Right ventricle myocardium inferior (tissue), 1 donor: ENCODE measurements around the gene ACVR2A. TPM values are rescaled to one million over a fixed set of nuclear protein-coding genes. Genes with fewer than 3 reads are reported as not detected.

Experiments used
- ATAC-seq: fragments of 200-7000 bp; cut with Tn5 transposase; one replicate; pipeline ENCODE4 v1.9.1; 2020; ENCODE audit warnings: mild to moderate bottlenecking, moderate library complexity
- DNase-seq: peaks from one replicate; pipeline ENCODE4 v3.0.0; 2021; ENCODE audit errors: missing footprints
- intact Hi-C: fragments of 100-400 bp; cut with DNase I; formaldehyde crosslinking; loops from one replicate; pipeline ENCODE4 v1.11.0; 2022
- total RNA-seq: library from RNA; stranded (reverse); fragmentation: NEBNext Ultra II Directional; extraction: Animal tissue kit (Norgen Biotek cat#: 25700); gene quantifications from one replicate; pipeline ENCODE4 v1.2.1, GENCODE V29; 2021
- donor health status: DM: no; HTN: yes; CAD: no; lungs with severe emphysema.

ACVR2A gene
- total RNA-seq, 1 donor from 2014 or later = 11.7 TPM

DNA sequence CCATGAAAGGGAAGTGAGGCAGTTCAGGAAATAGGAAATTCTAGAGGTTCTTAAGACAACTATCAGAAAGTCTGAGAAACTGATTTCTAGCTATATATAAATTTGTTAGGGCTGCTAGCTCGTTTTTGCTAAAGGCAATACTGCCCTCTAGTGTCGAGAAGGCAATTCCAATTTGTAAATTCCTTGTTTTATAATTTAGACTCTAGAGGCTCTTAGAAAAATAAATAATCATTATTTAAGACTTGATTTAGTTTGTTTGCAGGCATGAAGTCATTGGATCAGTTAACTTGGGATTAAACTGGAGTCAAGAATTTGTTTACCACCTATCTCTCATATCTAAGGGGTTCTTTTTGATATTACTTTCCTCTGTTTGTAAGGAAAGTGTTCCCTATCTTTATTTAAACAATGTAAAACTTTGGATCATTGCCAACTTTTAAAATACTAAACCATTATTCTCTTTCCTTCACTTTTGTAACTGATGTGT lies 66.2 kb downstream of the ACVR2A start:
- ATAC-seq (no peak), DNase-seq (no peak)
- intact Hi-C loops = loop anchor here (2.0 to 10.0 kb wide), 4 partner anchors 66 to 1176 kb away; partner anchors contain the start of gene ACVR2A

DNA sequence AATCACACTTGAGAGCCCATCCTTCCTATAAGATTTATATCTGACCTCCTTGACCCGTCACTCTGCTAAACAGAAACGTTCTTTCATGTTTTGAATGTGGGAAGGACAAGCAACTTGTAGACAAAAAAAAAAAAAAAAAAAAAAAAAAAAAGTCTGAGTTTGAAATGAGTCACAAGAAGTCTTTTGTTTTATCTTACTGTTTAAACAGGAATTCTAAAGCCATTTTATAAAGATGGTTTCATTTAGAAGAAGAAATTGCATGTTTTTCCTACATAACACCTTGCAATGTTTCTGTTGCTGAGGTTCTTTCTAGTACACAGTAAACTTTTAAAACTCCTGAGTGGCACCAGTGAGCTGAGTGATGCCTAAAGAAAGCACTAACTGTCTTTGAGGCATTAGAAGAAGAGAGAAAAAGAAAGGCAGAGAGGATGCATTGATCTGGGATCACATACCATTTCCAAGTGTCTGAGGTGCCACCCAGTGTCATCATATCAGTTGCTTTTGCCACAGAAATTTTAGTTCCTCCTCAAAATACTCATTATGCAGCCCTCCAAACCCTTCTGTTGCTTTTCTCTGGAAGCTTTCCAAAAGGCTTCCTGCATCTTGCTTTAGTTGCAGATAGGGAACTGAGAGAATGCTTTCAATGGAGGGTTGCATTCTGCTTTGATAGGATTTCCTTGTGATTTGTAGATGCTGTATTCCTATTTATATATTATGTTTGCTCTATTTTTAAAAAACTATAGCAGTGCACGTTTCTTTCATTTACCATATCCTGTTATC lies 69.1 kb downstream of the ACVR2A start:
- DNase-seq (no peak), ATAC-seq (no peak)
- intact Hi-C loops = loop anchor here (10.0 kb wide), 3 partner anchors 69 to 1179 kb away; partner anchors contain the start of gene ACVR2A

DNA sequence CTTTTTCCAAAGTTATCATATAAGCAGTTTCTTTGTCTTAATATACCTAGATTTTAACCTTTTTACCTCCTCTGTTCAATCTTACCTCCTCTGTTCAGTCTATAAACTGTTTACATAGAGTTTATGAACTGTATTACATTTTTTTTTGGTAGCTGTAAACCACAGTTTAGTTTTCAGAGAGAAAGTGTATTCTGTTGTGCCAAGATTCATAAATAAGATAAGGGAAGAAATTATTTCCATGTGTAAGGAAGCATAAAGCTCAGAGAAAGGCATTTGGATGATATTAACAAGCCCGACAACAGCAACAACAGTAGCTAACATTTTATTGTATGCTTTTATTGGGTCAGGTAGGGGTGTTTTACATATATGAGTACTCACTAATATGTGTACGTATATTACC lies 71.2 kb downstream of the ACVR2A start:
- no peak for ATAC-seq
- DNase-seq = no peak
- intact Hi-C loops = loop anchor here (10.0 kb wide), 3 partner anchors 71 to 1181 kb away; partner anchors contain the start of gene ACVR2A

DNA sequence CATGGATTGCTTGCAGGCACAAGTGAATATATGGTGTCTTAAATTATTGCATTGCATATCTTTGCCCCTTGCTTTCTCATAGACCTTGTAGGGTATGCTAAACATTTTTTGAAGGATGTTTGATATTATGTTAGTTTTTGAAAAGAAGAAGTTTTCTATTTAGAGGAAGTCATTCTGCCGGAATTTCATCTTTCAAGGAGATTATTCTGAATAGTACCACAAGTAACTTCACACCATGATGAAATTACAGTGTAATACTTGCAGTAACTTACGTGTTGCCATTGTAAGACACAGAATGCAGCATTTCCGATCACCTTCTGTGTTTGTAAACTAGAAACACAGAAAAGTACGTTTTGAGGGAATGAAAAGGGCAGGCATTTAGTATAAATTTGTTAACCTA lies 71.9 kb downstream of the ACVR2A start:
- intact Hi-C loops = loop anchor here (10.0 kb wide), 3 partner anchors 72 to 1182 kb away; partner anchors contain the start of gene ACVR2A
- ATAC-seq = no peak

DNA sequence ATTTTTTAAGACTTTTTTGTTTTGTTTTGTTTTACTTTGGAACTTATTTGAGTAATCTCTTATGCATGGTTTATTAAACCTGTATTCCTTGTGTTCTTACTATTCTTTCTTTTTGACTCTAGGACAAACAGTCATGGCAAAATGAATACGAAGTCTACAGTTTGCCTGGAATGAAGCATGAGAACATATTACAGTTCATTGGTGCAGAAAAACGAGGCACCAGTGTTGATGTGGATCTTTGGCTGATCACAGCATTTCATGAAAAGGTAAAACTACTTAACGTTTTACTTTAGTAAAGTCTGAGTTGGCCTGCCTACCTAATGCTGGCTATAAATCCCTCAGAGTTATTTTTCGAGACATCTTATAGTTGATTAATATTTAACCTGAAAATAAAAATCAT lies 72.3 kb downstream of the ACVR2A start:
- intact Hi-C loops = loop anchor here (10.0 kb wide), 3 partner anchors 72 to 1182 kb away; partner anchors contain the start of gene ACVR2A
- DNase-seq (no peak), ATAC-seq (no peak)

More for the DNA sequence above, 71.9 kb downstream of the ACVR2A start:
- DNase-seq = no peak

DNA sequence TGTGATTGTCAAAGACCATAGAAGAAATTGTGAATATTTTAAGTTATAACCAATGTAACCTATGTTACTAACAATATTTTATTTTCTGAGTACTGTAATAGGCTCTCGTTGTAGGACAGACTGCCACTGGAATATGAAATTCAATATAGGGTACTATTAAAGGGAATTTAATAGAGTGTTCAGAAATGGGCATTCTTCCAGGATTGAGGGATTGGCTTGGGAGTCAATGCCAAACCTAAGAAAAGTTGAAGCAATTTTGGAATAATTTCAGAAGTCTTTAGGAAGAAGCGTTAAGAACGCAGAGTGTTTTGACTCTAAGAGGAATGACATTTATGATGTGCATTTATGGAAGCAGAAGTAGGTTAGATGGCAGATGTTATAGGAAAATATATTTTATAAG lies 79.0 kb downstream of the ACVR2A start:
- intact Hi-C loops = no loop called here
- ATAC-seq = no peak

GRCh38 chr2:147924647-147925046 lies 79.8 kb downstream of the ACVR2A start:
- no peak for ATAC-seq
- intact Hi-C loops = no loop called here
- no peak for DNase-seq

More for the DNA sequence above, 79.0 kb downstream of the ACVR2A start:
- DNase-seq = no peak

GRCh38 chr2:147925886-147926285 lies 81.1 kb downstream of the ACVR2A start:
- ATAC-seq (no peak), DNase-seq (no peak)
- intact Hi-C loops = no loop called here

GRCh38 chr2:147927053-147927588 lies 82.3 kb downstream of the ACVR2A start:
- ATAC-seq = no peak
- intact Hi-C loops = no loop called here
- no peak for DNase-seq

GRCh38 chr2:147933931-147934330 lies 89.1 kb downstream of the ACVR2A start:
- ATAC-seq (no peak), DNase-seq (no peak)
- intact Hi-C loops = no loop called here

DNA sequence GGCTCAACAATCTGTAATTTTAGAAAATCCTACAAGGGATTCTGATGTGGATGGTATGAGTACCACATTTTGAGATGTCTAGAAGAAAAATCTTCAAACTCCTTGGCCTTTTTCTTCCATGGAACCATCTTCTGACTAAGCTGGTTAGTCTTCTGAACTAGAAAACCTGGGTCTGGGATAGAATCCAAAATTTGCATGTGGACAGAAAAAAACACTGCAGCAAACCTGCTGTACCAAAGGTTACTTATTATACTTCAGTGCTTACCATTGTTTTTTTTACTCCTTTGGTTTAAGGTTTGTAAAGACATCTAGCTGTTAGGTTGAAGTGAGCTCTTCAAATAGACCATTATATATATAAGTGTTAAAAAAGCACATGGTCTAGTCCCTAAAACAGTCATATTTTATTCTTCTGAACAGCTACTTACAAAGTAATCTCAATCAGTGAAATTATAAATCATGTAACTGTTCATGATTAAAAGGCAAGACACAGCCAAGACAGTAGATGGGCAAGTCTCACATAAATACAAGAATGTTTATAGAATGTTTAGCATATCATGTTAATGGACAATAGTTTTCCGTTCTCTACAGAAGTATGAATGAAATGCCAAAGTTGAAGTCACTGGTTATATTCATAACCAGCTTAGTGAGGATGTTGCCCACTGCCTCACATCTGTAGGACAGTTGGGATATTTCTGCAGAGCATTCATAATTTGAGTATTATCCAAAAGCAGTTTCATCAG lies 90.2 kb downstream of the ACVR2A start:
- DNase-seq = no peak
- intact Hi-C loops = loop anchor here (5.0 kb wide), 1 partner anchor 572 kb away; no protein-coding TSS in a partner anchor
- no peak for ATAC-seq

GRCh38 chr2:147937744-147938349 lies 93.0 kb downstream of the ACVR2A start:
- no peak for DNase-seq
- intact Hi-C loops = loop anchor here (2.0 to 5.0 kb wide), 2 partner anchors 569 to 1053 kb away; no protein-coding TSS in a partner anchor

GRCh38 chr2:147939313-147939712 lies 94.5 kb downstream of the ACVR2A start:
- intact Hi-C loops = loop anchor here (2.0 to 5.0 kb wide), 2 partner anchors 568 to 1051 kb away; no protein-coding TSS in a partner anchor
- DNase-seq = no peak
- ATAC-seq = no peak

More at GRCh38 chr2:147937744-147938349, 93.0 kb downstream of the ACVR2A start:
- ATAC-seq = peak; percentile 57

DNA sequence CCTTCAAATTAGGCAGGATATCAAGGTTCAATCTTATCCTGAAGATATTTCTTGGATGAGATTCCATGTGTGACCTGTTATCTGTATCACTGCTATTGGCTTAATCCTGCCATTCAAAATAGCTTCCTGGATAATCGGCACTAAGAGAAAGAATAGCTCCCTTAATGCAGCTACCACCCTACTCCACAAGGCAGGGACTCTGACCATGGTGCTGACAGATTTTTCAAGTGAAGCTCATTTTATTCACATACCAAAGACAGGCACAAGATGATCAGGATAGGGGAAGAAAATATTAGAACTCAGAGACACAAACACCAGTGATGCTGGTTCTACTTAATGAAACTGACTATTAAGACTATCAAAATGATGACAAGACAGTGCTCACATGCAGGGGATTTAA lies 100.8 kb downstream of the ACVR2A start:
- DNase-seq (no peak), ATAC-seq (no peak)
- intact Hi-C loops = no loop called here

- intact Hi-C loops = no loop called here
- no peak for ATAC-seq
- DNase-seq = no peak
Measured at GRCh38 chr2:147952118-147952517, 107.3 kb downstream of the ACVR2A start.

- intact Hi-C loops = no loop called here
- DNase-seq (no peak), ATAC-seq (no peak)
Measured at GRCh38 chr2:147968571-147968970, 123.7 kb downstream of the ACVR2A start.

GRCh38 chr2:147976102-147976501 lies 131.3 kb downstream of the ACVR2A start:
- intact Hi-C loops = no loop called here
- DNase-seq = no peak
- ATAC-seq = no peak

- no peak for ATAC-seq
- intact Hi-C loops = no loop called here
- DNase-seq = no peak
Measured at GRCh38 chr2:147977679-147978078, 132.8 kb downstream of the ACVR2A start.
